HFFc6 (cell line): ENCODE data around the gene SLC12A4. TPM values are rescaled to one million over a fixed set of nuclear protein-coding genes. Genes with fewer than 3 reads are reported as not detected.

ENCODE experiments used
- DNase-seq: peaks from one replicate; pipeline ENCODE4 v3.0.0-alpha.2; 2018
- H3K27ac Mint-ChIP-seq: 2 replicates; pipeline ENCODE4 v1.8.0; 2020; ENCODE audit warnings: mild to moderate bottlenecking, mixed read lengths
- H3K27me3 Mint-ChIP-seq: 2 replicates; pipeline ENCODE4 v1.8.0; 2021; ENCODE audit warnings: mild to moderate bottlenecking, moderate library complexity, mixed read lengths; ENCODE audit not compliant: insufficient read depth
- H3K36me3 Mint-ChIP-seq: 2 replicates; pipeline ENCODE4 v1.8.0; 2021; ENCODE audit warnings: low read depth, mixed read lengths
- H3K4me1 Mint-ChIP-seq: 2 replicates; pipeline ENCODE4 v1.8.0; 2020; ENCODE audit warnings: low read depth, mixed read lengths
- H3K4me3 Mint-ChIP-seq: 2 replicates; pipeline ENCODE4 v1.8.0; 2020; ENCODE audit warnings: mild to moderate bottlenecking, moderate library complexity, mixed read lengths
- H3K9me3 Mint-ChIP-seq: 2 replicates; pipeline ENCODE4 v1.8.0; 2020; ENCODE audit warnings: mild to moderate bottlenecking, mixed read lengths
- CTCF ChIP-seq: fragments of 200-600 bp; sonication (generic); IDR thresholded peaks from 2 replicates; pipeline ENCODE4 v1.5.0; 2021; ENCODE audit warnings: antibody characterized with exemption, mild to moderate bottlenecking
- total RNA-seq, 6 experiments: library from RNA; stranded (reverse); fragmentation: NEBNext Ultra II Directional; extraction: Animal tissue kit (Norgen Biotek cat#: 25700); gene quantifications; 2 replicates in 1 of 6; 3 replicates in 5 of 6; pipeline ENCODE4 v1.2.3, GENCODE V29; 2021

Gene SLC12A4
- total RNA-seq, 6 experiments from 2014 or later, result 89.8 to 113 (median 98.9) TPM

DNA sequence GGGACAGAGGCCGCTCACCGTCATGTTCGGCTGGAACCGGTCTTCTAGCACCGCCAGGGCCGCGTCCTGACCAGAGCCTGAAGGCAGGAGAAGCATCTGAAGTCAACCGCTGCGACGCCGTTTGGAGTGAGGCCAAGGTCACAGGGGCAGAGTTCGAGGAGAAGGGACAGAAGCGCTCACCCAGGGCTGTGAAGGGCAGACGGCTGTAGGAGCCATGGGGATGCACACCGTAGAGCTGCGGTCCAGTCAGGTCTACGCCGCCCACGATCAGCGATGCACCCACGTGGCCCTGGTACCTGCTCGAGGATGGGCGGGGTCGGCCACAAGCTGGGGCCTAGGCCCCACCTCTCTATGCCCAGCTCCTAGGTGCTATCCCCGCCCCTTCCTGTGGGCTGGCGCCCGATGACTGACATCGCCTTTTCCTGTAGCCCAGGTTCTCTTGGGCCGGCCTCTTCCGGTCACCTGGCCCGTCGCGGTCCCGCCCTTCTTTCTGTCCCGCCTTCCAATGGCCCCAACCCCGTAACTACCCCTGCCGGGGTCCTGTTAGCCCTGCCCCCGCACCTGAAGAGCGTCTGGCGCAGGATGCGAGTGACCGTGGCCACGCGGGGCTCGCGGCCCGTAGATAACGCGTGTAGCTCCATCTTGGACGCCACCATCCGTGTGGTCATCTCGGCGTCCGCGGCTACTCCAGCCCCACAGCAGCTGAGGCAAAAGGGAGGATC is 32.9 kb downstream of the SLC12A4 start:
- Mint-ChIP-seq H3K36me3 (peaks cover 6% of the 10 kb centered on the region; the same call in 1 of the 2 replicates), H3K4me1 (peaks cover 29% of the 10 kb centered on the region), H3K27me3 (peaks cover 37% of the 10 kb centered on the region), H3K27ac (peak overlapping the region; percentile 92), H3K9me3 (peaks cover 8% of the 10 kb centered on the region; the same call in 1 of the 2 replicates), H3K4me3 (peak overlapping the region; percentile 99)
- DNase-seq, result peak; percentile 89
- 0 out of 2 replicates have a peak, but pooled peaks have one; percentile 8 for TF ChIP-seq CTCF

DNA sequence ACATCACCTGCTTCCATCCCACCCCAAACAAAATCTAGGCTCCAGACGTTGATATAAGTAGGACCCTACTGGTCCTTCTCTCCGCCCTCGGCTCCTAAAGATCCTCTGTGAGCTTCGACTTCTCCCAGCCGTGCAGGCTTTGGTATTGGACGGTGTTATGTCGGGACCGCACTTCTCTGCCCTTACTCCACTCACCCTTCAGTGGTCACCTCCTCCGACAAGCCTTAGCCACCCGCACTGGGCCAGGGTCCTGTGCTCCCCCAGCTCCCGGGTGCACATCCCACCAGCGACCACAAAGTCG is 33.4 kb downstream of the SLC12A4 start:
- peaks cover 34% of the 10 kb centered on the region for H3K27me3 Mint-ChIP-seq
- H3K4me3 Mint-ChIP-seq, result peak overlapping the region; percentile 99
- DNase-seq, result no peak
- H3K9me3 Mint-ChIP-seq, result peaks cover 8% of the 10 kb centered on the region; the same call in 1 of the 2 replicates
- no peak for TF ChIP-seq CTCF
- H3K36me3 Mint-ChIP-seq, result peaks cover 4% of the 10 kb centered on the region; the same call in 1 of the 2 replicates
- H3K4me1 Mint-ChIP-seq, result peaks cover 29% of the 10 kb centered on the region
- peak overlapping the region; percentile 92 for H3K27ac Mint-ChIP-seq

DNA sequence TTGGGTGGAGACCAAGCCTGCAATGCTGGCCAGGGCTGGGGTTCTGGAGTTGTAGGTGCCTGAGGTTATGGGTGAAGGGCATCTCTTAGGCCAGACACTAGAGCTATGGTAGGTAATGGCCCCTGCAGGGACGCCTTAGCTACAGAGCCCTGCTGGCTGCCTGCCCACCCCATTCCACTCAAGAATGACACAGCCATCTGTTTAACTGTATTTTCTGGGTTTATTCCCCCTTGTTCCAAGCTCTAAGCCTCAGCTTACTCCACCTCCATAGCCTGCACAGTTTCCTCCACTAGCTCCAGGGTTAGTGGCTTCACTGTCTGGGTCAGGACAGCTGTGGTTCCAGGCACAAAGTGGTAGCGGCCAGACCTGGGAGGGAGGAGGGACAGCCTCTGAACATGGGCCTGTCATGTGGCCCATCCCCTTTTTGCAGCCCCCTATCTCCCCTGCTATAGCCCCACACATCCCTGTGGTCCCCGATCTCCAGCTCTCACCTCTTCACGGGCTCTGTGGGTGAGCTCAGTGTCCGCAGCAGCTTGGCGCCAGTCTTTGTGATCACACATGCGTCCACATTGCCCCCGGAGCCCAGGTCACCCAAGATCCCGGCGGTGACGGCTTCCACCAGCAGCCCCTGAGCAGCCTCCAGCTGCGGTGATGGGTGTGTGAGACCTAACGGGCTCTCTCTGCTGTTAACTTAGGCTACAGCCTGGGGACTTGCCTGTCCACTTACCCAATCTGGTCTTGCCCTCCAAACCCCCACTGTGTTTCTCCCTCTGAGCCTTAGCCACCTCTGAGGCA is 33.9 kb downstream of the SLC12A4 start:
- TF ChIP-seq CTCF, result no peak
- H3K27ac Mint-ChIP-seq, result peak overlapping the region; percentile 92
- peaks cover 30% of the 10 kb centered on the region for H3K27me3 Mint-ChIP-seq
- DNase-seq, result no peak
- H3K9me3 Mint-ChIP-seq, result peaks cover 8% of the 10 kb centered on the region; the same call in 1 of the 2 replicates
- H3K4me3 Mint-ChIP-seq, result peak overlapping the region; percentile 99
- no peaks in the 10 kb centered on the region; the same call in 1 of the 2 replicates for H3K36me3 Mint-ChIP-seq
- peaks cover 29% of the 10 kb centered on the region for H3K4me1 Mint-ChIP-seq

- Mint-ChIP-seq H3K9me3 (peaks cover 8% of the 10 kb centered on the region; the same call in 1 of the 2 replicates), H3K27me3 (peaks cover 30% of the 10 kb centered on the region), H3K4me3 (0 out of 2 replicates have a peak overlapping the region, but pooled peaks have one; percentile 99), H3K36me3 (no peaks in the 10 kb centered on the region; the same call in 1 of the 2 replicates), H3K27ac (peak overlapping the region; percentile 92), H3K4me1 (peaks cover 29% of the 10 kb centered on the region)
- no peak for TF ChIP-seq CTCF
- DNase-seq, result no peak
These were observed 34.6 kb downstream of the SLC12A4 start for GRCh38 chr16:67933805-67934204.

- H3K27me3 Mint-ChIP-seq, result peaks cover 30% of the 10 kb centered on the region
- no peak for DNase-seq
- H3K4me3 Mint-ChIP-seq, result no peak overlapping the region
- H3K9me3 Mint-ChIP-seq, result peaks cover 8% of the 10 kb centered on the region; the same call in 1 of the 2 replicates
- TF ChIP-seq CTCF, result no peak; the same call in 1 of the 2 replicates
- no peaks in the 10 kb centered on the region for H3K36me3 Mint-ChIP-seq
- no peak overlapping the region for H3K27ac Mint-ChIP-seq
- H3K4me1 Mint-ChIP-seq, result peaks cover 28% of the 10 kb centered on the region
These were observed 36.0 kb downstream of the SLC12A4 start for GRCh38 chr16:67932462-67932840.
